Activated T-cell treated with anti-CD3 and anti-CD28 coated beads for 48 hours (primary cell): ENCODE results near the gene ACTR2.
"Not testable (repeated sequence)": the region's sequence is repeated elsewhere in the genome, so short reads cannot be mapped to it uniquely, and the experiment has no call there.

Experiments used
- DNase-seq: peaks from one replicate; pipeline ENCODE4 v3.0.0-alpha.2; 2020; ENCODE audit warnings: low read depth

Gene ACTR2

GRCh38 chr2:65227456-65228262, at the start of gene ACTR2:
TSS of gene ACTR2 (plus strand) at chr2:65227831. CDS start at chr2:65227910, 79 bp downstream.
- DNase-seq: peak; percentile 92

GRCh38 chr2:65182570-65182969, 45.1 kb upstream of the ACTR2 start:
- DNase-seq: no peak

- not testable (repeated sequence) for DNase-seq
Measured at GRCh38 chr2:65183406-65183805, 44.2 kb upstream of the ACTR2 start.

- DNase-seq: no peak
Measured at GRCh38 chr2:65185012-65185411, 42.6 kb upstream of the ACTR2 start.

- no peak for DNase-seq
Measured at GRCh38 chr2:65186093-65186868, 41.4 kb upstream of the ACTR2 start.

- peak; percentile 42 for DNase-seq
Measured at GRCh38 chr2:65186872-65187851, 40.5 kb upstream of the ACTR2 start.

GRCh38 chr2:65193446-65193845, 34.2 kb upstream of the ACTR2 start:
- DNase-seq: no peak

GRCh38 chr2:65198737-65199136, 28.9 kb upstream of the ACTR2 start:
- DNase-seq: no peak

- no peak for DNase-seq
Measured at GRCh38 chr2:65199166-65199565, 28.5 kb upstream of the ACTR2 start.

GRCh38 chr2:65199891-65200290, 27.7 kb upstream of the ACTR2 start:
- DNase-seq: no peak

GRCh38 chr2:65204461-65205210, 23.0 kb upstream of the ACTR2 start:
- no peak for DNase-seq

- DNase-seq: no peak
Measured at GRCh38 chr2:65212115-65212514, 15.5 kb upstream of the ACTR2 start.

- DNase-seq: no peak
Measured at GRCh38 chr2:65212619-65213018, 15.0 kb upstream of the ACTR2 start.

GRCh38 chr2:65213035-65213434, 14.6 kb upstream of the ACTR2 start:
- DNase-seq: no peak

GRCh38 chr2:65214361-65214760, 13.3 kb upstream of the ACTR2 start:
- no peak for DNase-seq

- no peak for DNase-seq
Measured at GRCh38 chr2:65214843-65215242, 12.8 kb upstream of the ACTR2 start.

GRCh38 chr2:65215946-65216345, 11.7 kb upstream of the ACTR2 start:
- DNase-seq: no peak

GRCh38 chr2:65220432-65221131, 7.0 kb upstream of the ACTR2 start:
- DNase-seq: no peak

GRCh38 chr2:65221275-65221674, 6.4 kb upstream of the ACTR2 start:
- not testable (repeated sequence) for DNase-seq

- DNase-seq: no peak
Measured at GRCh38 chr2:65227020-65227455, 593 bp upstream of the ACTR2 start.
